IMR-90 (cell line): ENCODE measurements around the gene WIPI1. TPM values are rescaled to one million over a fixed set of nuclear protein-coding genes. Genes with fewer than 3 reads are reported as not detected.
A peak's percentile ranks its signal among the peaks of the same experiment; 100 is the strongest.

Experiments used
- ATAC-seq: fragments of 200-7000 bp; cut with Tn5 transposase; 2 replicates; pipeline ENCODE4 v1.9.1; 2020; ENCODE audit warnings: low read depth, mild to moderate bottlenecking, moderate library complexity
- BruUV-seq: library from RNA; stranded (reverse); fragments of 400-500 nt; replicated peaks from 2 replicates; lab custom pipeline; 2021; lab: Mats Ljungman, UMichigan
- CTCF ChIA-PET: fragments of 300-600 bp; formaldehyde crosslinking; extraction: SDS; loops from one replicate; lab custom pipeline; 2021; ENCODE audit warnings: antibody characterized with exemption; lab: Yijun Ruan, JAX
- POLR2A ChIA-PET: fragments of 300-600 bp; sonication (Branson Sonifier 250); formaldehyde crosslinking; loops from one replicate; lab custom pipeline; 2022; ENCODE audit warnings: antibody characterized with exemption; ENCODE audit not compliant: unreplicated experiment; lab: Charles Lee
- DNase-seq: peaks from one replicate; pipeline ENCODE4 v3.0.0; 2013
- H2AFZ ChIP-seq: replicated peaks from 2 replicates; pipeline ENCODE3; 2013; ENCODE audit warnings: low read length, mild to moderate bottlenecking; ENCODE audit not compliant: poor library complexity
- H2AK5ac ChIP-seq: 2 replicates; pipeline ENCODE4 v1.6.1; 2013; ENCODE audit warnings: low read depth, low read length, inconsistent platforms
- H2AK9ac ChIP-seq: replicated peaks from 2 replicates; pipeline ENCODE3; 2013; ENCODE audit warnings: mild to moderate bottlenecking, low read depth, low read length, moderate library complexity; ENCODE audit not compliant: poor library complexity
- H2BK120ac ChIP-seq: 2 replicates; pipeline ENCODE4 v1.6.1; 2013; ENCODE audit warnings: low read depth, low read length, inconsistent platforms
- H2BK15ac ChIP-seq: 3 replicates; pipeline ENCODE4 v1.6.1; 2013; ENCODE audit warnings: low read depth, low read length, inconsistent platforms
- H2BK20ac ChIP-seq: 2 replicates; pipeline ENCODE4 v1.6.1; 2013; ENCODE audit warnings: low read depth, mild to moderate bottlenecking, inconsistent platforms, low read length, moderate library complexity
- H2BK5ac ChIP-seq: 2 replicates; pipeline ENCODE4 v1.6.1; 2013; ENCODE audit warnings: mild to moderate bottlenecking, low read depth, low read length, inconsistent platforms; ENCODE audit not compliant: poor library complexity, severe bottlenecking
- H3K14ac ChIP-seq: replicated peaks from 2 replicates; pipeline ENCODE4 v1.6.1; 2013; ENCODE audit warnings: low read depth, low read length, inconsistent platforms
- H3K18ac ChIP-seq: 2 replicates; pipeline ENCODE4 v1.6.1; 2013; ENCODE audit warnings: low read depth, low read length, control low read depth
- H3K23ac ChIP-seq: 2 replicates; pipeline ENCODE4 v1.6.1; 2013; ENCODE audit warnings: low read depth, low read length, inconsistent platforms
- H3K27ac ChIP-seq: 2 replicates; pipeline ENCODE4 v1.5.1; 2013; ENCODE audit warnings: mild to moderate bottlenecking, control low read depth, low read length; ENCODE audit not compliant: insufficient read depth
- H3K27me3 ChIP-seq: 2 replicates; pipeline ENCODE4 v1.6.1; 2013; ENCODE audit warnings: low read length; ENCODE audit not compliant: control insufficient read depth, insufficient read depth
- H3K36me3 ChIP-seq: 2 replicates; pipeline ENCODE4 v1.6.1; 2013; ENCODE audit warnings: low read length, mixed read lengths; ENCODE audit not compliant: control insufficient read depth, insufficient read depth
- H3K4ac ChIP-seq: 2 replicates; pipeline ENCODE4 v1.6.1; 2013; ENCODE audit warnings: low read depth, low read length, inconsistent platforms
- H3K4me1 ChIP-seq: 2 replicates; pipeline ENCODE4 v1.6.1; 2013; ENCODE audit warnings: low read length, mixed read lengths; ENCODE audit not compliant: control insufficient read depth, insufficient read depth
- H3K4me2 ChIP-seq: 2 replicates; pipeline ENCODE4 v1.6.1; 2013; ENCODE audit warnings: low read depth, mild to moderate bottlenecking, control low read depth, low read length, moderate library complexity
- H3K4me3 ChIP-seq: 2 replicates; pipeline ENCODE4 v1.5.1; 2013; ENCODE audit warnings: low read depth, mild to moderate bottlenecking, control low read depth, low read length, moderate library complexity; ENCODE audit not compliant: insufficient read depth
- H3K56ac ChIP-seq: 2 replicates; pipeline ENCODE4 v1.6.1; 2013; ENCODE audit warnings: low read length, inconsistent platforms; ENCODE audit not compliant: insufficient read depth; ENCODE audit errors: extremely low read depth
- H3K79me1 ChIP-seq, 2 experiments: 2 replicates each; pipeline ENCODE4 v1.6.1; 2013; ENCODE audit warnings: low read length in 2 of 2, inconsistent platforms in 1 of 2, low read depth in 1 of 2
- H3K9ac ChIP-seq: 2 replicates; pipeline ENCODE4 v1.6.1; 2013; ENCODE audit warnings: low read depth, low read length, control low read depth
- H3K9me1 ChIP-seq: 2 replicates; pipeline ENCODE4 v1.6.1; 2013; ENCODE audit warnings: low read length, inconsistent platforms; ENCODE audit not compliant: insufficient read depth
- H3K9me3 ChIP-seq: 2 replicates; pipeline ENCODE4 v1.6.1; 2013; ENCODE audit warnings: low read length; ENCODE audit not compliant: control insufficient read depth, insufficient read depth
- H4K20me1 ChIP-seq: 2 replicates; pipeline ENCODE4 v1.6.1; 2013; ENCODE audit warnings: low read length, inconsistent platforms; ENCODE audit not compliant: insufficient read depth
- H4K5ac ChIP-seq: 2 replicates; pipeline ENCODE4 v1.6.1; 2013; ENCODE audit warnings: mild to moderate bottlenecking, low read depth, low read length, control low read depth
- H4K8ac ChIP-seq, 2 experiments: 2 replicates each; pipeline ENCODE4 v1.6.1; 2013; ENCODE audit warnings: low read depth in 2 of 2, low read length in 2 of 2, control low read depth in 1 of 2, inconsistent platforms in 1 of 2
- H4K91ac ChIP-seq: 2 replicates; pipeline ENCODE4 v1.6.1; 2013; ENCODE audit warnings: low read depth, low read length, inconsistent platforms; ENCODE audit not compliant: insufficient read depth
- BHLHE40 ChIP-seq: fragments of 150-350 bp; IDR thresholded peaks from 2 replicates; pipeline ENCODE4 v1.6.1; 2016; ENCODE audit warnings: mild to moderate bottlenecking, low read depth, low read length
- CHD1 ChIP-seq: IDR thresholded peaks from 2 replicates; pipeline ENCODE4 v1.6.1; 2012; ENCODE audit warnings: low read depth, low read length, improper control_type of control experiment
- WGBS, 2 experiments: methylation state at CpG; one replicate each; pipeline versions ENCODE4 v1.1.5 to v1.1.7; 2013; ENCODE audit warnings: missing lambda C conversion rate in 2 of 2; ENCODE audit not compliant: insufficient read length in 1 of 2; ENCODE audit errors: extremely low coverage in 2 of 2; 5-methylcytosine and 5-hydroxymethylcytosine counted together
- dilution Hi-C: fragments of 300-500 bp; cut with HindIII; formaldehyde crosslinking; loops from one replicate; pipeline ENCODE4 v1.14.3; 2018; ENCODE audit warnings: low sequenced_read_pairs; ENCODE audit not compliant: unreplicated experiment
- in situ Hi-C: fragments of 300-500 bp; cut with MboI; formaldehyde crosslinking; loops from 3 replicates; pipeline ENCODE4 v1.14.3; 2019; ENCODE audit warnings: low sequenced_read_pairs, inconsistent platforms, mixed read lengths
- intact Hi-C: fragments of 100-400 bp; cut with micrococcal nuclease; formaldehyde crosslinking; loops from 2 replicates; pipeline ENCODE4 v1.10.0; 2022
- polyA plus RNA-seq, 3 experiments: library from polyadenylated mRNA; depleted of rRNA; stranded (reverse); fragments of >200 nt; gene quantifications; 2 replicates each; pipeline ENCODE4 v1.2.3, GENCODE V29; 2012; ENCODE audit warnings: low replicate concordance in 1 of 3
- total RNA-seq: library from RNA; depleted of rRNA; stranded (reverse); fragments of >200 nt; gene quantifications from 2 replicates; pipeline ENCODE4 v1.2.3, GENCODE V29; 2012
- TF ChIP-seq, protein P1 (sequence below): fragments of 150-350 bp; IDR thresholded peaks from 2 replicates; pipeline ENCODE4 v1.6.1; 2017; ENCODE audit warnings: mild to moderate bottlenecking, antibody characterized with exemption, low read length, low read depth

Gene WIPI1
- total and polyA plus RNA-seq, 2 of the 4 experiments (the other 2 are of a cell fraction): 78.6 to 129 TPM

DNA sequence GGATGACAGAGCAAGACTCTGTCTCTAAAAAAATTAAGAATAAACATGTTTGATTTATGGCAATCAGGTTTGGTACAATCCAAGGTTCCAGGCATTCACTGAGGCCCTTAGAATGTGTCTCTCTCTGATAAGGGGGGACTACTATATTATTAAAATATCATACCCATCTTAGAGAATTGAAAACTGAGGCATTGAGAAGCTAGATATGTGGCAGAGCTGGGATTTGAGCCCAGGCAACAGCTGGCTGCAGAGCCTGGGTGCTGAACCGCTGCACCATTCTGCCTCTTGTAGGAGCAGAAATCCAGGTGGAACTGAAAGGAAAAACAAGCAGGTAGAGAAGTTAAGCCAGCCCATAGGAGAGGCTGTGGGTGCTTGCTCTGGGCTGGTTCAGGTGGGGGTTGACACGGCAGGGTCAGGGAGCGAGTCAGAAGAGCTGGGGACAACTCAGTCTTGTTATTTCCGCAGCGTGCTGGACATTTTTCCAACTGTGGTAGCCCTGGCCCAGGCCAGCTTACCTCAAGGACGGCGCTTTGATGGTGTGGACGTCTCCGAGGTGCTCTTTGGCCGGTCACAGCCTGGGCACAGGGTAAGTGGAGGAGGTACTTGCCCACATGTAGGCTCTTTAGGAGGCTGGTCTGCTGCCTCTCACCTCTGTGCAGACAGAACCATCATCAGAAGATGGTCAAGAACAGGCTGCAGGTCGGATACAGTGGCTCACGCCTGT is 62.5 kb downstream of the WIPI1 start:
- ChIA-PET POLR2A (no interaction called here), CTCF (interaction anchor here (0.5 to 0.6 kb wide), 2 partner anchors 130 to 337 kb away, joined by 3 to 4 read pairs; no protein-coding TSS in a partner anchor)
- TF ChIP-seq CHD1 (no peak), BHLHE40 (no peak)
- TF ChIP-seq, protein P1, sequence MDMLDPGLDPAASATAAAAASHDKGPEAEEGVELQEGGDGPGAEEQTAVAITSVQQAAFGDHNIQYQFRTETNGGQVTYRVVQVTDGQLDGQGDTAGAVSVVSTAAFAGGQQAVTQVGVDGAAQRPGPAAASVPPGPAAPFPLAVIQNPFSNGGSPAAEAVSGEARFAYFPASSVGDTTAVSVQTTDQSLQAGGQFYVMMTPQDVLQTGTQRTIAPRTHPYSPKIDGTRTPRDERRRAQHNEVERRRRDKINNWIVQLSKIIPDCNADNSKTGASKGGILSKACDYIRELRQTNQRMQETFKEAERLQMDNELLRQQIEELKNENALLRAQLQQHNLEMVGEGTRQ: no peak
- Histone ChIP-seq H2AK5ac (0 out of 2 replicates have a peak overlapping the region, but pooled peaks have one; percentile 9), H3K4me3 (no peak overlapping the region), H4K91ac (no peak overlapping the region), H3K14ac (no peak overlapping the region), H3K4me1 (peaks cover 4% of the 10 kb centered on the region), H2AK9ac (no peak overlapping the region), H3K9ac (no peak overlapping the region), H3K56ac (no peak overlapping the region), H2BK20ac (no peak overlapping the region), H3K9me1 (peaks cover 5% of the 10 kb centered on the region), H3K4me2 (no peak overlapping the region), H2BK15ac (no peak overlapping the region), H2AFZ (no peak overlapping the region), H4K8ac (no peak overlapping the region), H2BK5ac (no peak overlapping the region), H3K36me3 (no peaks in the 10 kb centered on the region), H4K5ac (no peak overlapping the region), H4K20me1 (no peaks in the 10 kb centered on the region), H3K18ac (no peak overlapping the region), H3K4ac (no peak overlapping the region), H3K79me1 (no peaks in the 10 kb centered on the region), H3K27ac (no peak overlapping the region), H3K27me3 (no peaks in the 10 kb centered on the region), H3K23ac (no peak overlapping the region), H3K9me3 (no peaks in the 10 kb centered on the region; the same call in 1 of the 2 replicates), H2BK120ac (no peak overlapping the region)
- ATAC-seq (no peak), DNase-seq (no peak)
- BruUV-seq: no TSS peak
- dilution Hi-C loops: no loop called here
- WGBS, 2 experiments: 80% methylated on average over 3 of the region's 12 CpGs; no CpG with 5 or more reads in 1 of the 2 experiments
- intact Hi-C loops: no loop called here
- in situ Hi-C loops: no loop called here
